HCT116 (cell line): ENCODE results near the gene PRKAG2. TPM values are rescaled to one million over a fixed set of nuclear protein-coding genes. Genes with fewer than 3 reads are reported as not detected.
A peak's percentile ranks its signal among the peaks of the same experiment; 100 is the strongest.

Source experiments
- CBX3 ChIP-seq: IDR thresholded peaks from 2 replicates; pipeline ENCODE4 v1.6.1; 2012; ENCODE audit warnings: low read depth
- CEBPB ChIP-seq: IDR thresholded peaks from 2 replicates; pipeline ENCODE4 v1.6.1; 2012; ENCODE audit warnings: low read depth
- EGR1 ChIP-seq: IDR thresholded peaks from 2 replicates; pipeline ENCODE4 v1.6.1; 2012; ENCODE audit warnings: low read depth
- EZH2 ChIP-seq: fragments of 200-600 bp; sonication (generic); IDR thresholded peaks from 2 replicates; pipeline ENCODE4 v1.6.1; 2017; ENCODE audit warnings: antibody characterized with exemption, mixed run types
- EZH2phosphoT487 ChIP-seq: fragments of 200-600 bp; IDR thresholded peaks from 2 replicates; pipeline ENCODE4 v1.6.1; 2018; ENCODE audit warnings: antibody characterized with exemption, borderline replicate concordance
- FOSL1 ChIP-seq: IDR thresholded peaks from 2 replicates; pipeline ENCODE4 v1.6.1; 2012; ENCODE audit warnings: low read depth
- POLR2AphosphoS5 ChIP-seq: IDR thresholded peaks from 2 replicates; pipeline ENCODE4 v1.6.1; 2011; ENCODE audit warnings: mild to moderate bottlenecking, low read depth, low read length, moderate library complexity
- RAD21 ChIP-seq: IDR thresholded peaks from 2 replicates; pipeline ENCODE4 v1.6.1; 2012; ENCODE audit warnings: low read depth, mild to moderate bottlenecking
- SIN3A ChIP-seq: IDR thresholded peaks from 2 replicates; pipeline ENCODE4 v1.6.1; 2012; ENCODE audit warnings: low read depth
- SP1 ChIP-seq: IDR thresholded peaks from 2 replicates; pipeline ENCODE4 v1.6.1; 2012; ENCODE audit warnings: low read depth
- ZFX ChIP-seq: fragments of 450-650 bp; IDR thresholded peaks from 2 replicates; pipeline ENCODE4 v1.6.1; 2017
- ZNF274 ChIP-seq: fragments of 200-500 bp; sonication (Bioruptor generic); IDR thresholded peaks from 2 replicates; pipeline ENCODE4 v1.6.1; 2014; ENCODE audit warnings: mild to moderate bottlenecking, low read depth, low read length, inconsistent platforms
- total RNA-seq: library from RNA; stranded (reverse); gene quantifications from one replicate; pipeline ENCODE4 v1.2.1, GENCODE V29; 2021; ENCODE audit not compliant: unreplicated experiment
- TF ChIP-seq, protein P1 (sequence below): IDR thresholded peaks from 2 replicates; pipeline ENCODE4 v1.6.1; 2012; ENCODE audit warnings: low read depth
- TF ChIP-seq, protein P2 (sequence below): IDR thresholded peaks from 2 replicates; pipeline ENCODE4 v1.6.1; 2012
- TF ChIP-seq, protein P3 (sequence below): IDR thresholded peaks from 2 replicates; pipeline ENCODE4 v1.6.1; 2012

Gene PRKAG2
- total RNA-seq, 1 experiment from 2014 or later = 23.6 TPM

GRCh38 chr7:151592868-151593486 lies 283.9 kb downstream of the PRKAG2 start (continued):
- TF ChIP-seq, protein P1, sequence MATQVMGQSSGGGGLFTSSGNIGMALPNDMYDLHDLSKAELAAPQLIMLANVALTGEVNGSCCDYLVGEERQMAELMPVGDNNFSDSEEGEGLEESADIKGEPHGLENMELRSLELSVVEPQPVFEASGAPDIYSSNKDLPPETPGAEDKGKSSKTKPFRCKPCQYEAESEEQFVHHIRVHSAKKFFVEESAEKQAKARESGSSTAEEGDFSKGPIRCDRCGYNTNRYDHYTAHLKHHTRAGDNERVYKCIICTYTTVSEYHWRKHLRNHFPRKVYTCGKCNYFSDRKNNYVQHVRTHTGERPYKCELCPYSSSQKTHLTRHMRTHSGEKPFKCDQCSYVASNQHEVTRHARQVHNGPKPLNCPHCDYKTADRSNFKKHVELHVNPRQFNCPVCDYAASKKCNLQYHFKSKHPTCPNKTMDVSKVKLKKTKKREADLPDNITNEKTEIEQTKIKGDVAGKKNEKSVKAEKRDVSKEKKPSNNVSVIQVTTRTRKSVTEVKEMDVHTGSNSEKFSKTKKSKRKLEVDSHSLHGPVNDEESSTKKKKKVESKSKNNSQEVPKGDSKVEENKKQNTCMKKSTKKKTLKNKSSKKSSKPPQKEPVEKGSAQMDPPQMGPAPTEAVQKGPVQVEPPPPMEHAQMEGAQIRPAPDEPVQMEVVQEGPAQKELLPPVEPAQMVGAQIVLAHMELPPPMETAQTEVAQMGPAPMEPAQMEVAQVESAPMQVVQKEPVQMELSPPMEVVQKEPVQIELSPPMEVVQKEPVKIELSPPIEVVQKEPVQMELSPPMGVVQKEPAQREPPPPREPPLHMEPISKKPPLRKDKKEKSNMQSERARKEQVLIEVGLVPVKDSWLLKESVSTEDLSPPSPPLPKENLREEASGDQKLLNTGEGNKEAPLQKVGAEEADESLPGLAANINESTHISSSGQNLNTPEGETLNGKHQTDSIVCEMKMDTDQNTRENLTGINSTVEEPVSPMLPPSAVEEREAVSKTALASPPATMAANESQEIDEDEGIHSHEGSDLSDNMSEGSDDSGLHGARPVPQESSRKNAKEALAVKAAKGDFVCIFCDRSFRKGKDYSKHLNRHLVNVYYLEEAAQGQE = no peak
- TF ChIP-seq SP1 = peak; percentile 56
- TF ChIP-seq FOSL1 = peak; percentile 81
- no peak for TF ChIP-seq RAD21
- TF ChIP-seq CEBPB = peak; percentile 38; the same call in 1 of the 2 replicates
- TF ChIP-seq, protein P2, sequence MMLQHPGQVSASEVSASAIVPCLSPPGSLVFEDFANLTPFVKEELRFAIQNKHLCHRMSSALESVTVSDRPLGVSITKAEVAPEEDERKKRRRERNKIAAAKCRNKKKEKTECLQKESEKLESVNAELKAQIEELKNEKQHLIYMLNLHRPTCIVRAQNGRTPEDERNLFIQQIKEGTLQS = no peak
- no peak for TF ChIP-seq ZFX
- no peak for TF ChIP-seq EGR1
- no peak for TF ChIP-seq POLR2AphosphoS5
- TF ChIP-seq SIN3A = peak; percentile 59; the same call in 1 of the 2 replicates
- TF ChIP-seq EZH2phosphoT487 = no peak
- no peak for TF ChIP-seq EZH2
- no peak for TF ChIP-seq ZNF274
- peak; percentile 44; the same call in 1 of the 2 replicates for TF ChIP-seq CBX3
- TF ChIP-seq, protein P3, sequence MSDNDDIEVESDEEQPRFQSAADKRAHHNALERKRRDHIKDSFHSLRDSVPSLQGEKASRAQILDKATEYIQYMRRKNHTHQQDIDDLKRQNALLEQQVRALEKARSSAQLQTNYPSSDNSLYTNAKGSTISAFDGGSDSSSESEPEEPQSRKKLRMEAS = no peak
